Limb (tissue), 2 donors: ENCODE data around the gene STARD3NL.
"Not testable (repeated sequence)": the region's sequence is repeated elsewhere in the genome, so short reads cannot be mapped to it uniquely, and the experiment has no call there.

ENCODE experiments used
- DNase-seq, 2 donors: peaks; one replicate each; pipeline ENCODE4 v3.0.0-alpha.2; 2016; ENCODE audit errors: extremely low spot score in 2 of 2

STARD3NL gene

DNA sequence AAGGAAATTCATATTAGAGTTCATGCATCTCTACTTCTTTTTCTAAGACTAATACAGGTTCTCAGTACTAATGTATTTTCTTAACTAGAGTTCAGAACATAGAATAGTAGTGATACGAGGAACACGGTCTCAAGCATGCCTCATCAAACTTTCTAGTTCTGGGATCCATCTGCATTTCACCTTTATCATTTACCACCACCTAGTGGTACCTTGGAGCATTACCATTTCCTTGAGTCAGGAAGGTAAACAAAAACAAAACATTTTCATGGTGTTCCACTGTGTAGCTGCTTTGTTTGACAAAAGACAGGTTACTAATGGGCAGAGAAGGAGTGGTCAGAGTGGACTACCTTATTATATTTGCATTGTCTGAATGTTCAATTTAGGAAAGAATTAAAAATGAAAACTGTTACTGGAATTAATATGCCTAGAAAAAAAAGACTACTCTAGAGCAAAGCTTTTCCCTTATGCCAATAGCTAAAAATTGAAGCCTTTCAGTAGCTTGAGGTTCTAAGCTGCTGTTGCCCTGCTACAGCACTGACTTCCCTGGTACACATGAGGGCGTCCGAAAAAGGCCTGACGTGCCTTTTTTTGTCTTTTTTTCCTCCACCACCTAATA is 44.5 kb downstream of the STARD3NL start:
- DNase-seq, result peak in 1 of 2 donors; percentile 49

DNA sequence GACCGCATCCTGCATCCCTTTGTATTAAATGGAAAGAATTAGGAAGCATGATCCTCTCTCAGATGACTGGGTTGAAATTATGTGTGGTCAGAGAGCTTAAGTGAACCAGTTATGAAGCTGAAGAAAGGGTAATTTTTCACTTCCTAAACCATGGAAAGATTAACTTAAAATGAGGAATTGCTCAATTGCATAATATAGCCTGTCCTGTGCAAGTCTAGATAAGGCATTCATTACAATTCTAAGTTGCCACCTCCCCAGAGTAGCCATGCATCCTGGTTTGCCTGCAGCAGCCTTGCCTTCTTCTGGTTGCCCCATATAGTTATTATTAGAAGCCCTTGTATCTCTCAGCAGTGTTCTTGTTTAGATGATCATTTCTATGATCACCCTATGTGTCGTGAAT is 45.3 kb downstream of the STARD3NL start:
- no peak for DNase-seq

DNA sequence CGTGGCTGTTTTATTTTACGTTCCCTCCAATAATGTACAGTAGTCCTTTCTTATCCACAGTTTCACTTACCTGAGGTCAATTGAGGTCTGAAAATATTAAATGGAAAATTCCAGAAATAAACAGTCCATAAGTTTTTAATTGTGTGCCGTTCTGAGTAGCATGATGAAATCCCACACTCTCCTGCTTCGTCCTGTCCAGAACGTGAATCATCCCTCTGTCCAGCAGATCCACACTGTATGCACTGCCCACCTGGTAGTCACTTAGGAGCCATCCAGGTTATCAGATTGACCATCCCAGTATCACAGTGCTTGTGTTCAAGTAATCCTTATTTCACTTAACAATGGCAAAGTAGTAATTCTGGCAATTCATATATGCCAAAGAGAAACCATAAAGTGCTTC is 46.3 kb downstream of the STARD3NL start:
- DNase-seq, result no peak

DNA sequence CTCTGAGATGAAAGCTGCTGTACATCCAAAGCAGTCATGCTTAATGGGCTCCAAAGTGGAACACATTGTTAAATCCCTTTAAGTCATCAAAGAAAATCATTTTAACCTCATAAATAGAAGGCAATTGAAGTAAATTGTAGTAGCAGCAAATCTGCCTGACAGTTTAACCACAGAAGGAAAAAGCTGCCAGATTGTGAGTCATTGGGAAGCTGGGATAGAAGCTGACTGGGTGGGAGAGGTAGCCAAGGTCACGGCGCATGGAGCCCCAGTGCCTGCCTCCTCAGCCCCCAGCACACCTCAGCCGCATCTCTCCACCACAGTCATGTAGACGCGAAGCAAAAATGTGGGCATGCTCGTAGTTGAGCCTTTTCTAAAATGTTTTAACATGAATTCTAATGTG is 51.3 kb downstream of the STARD3NL start:
- DNase-seq, result no peak

DNA sequence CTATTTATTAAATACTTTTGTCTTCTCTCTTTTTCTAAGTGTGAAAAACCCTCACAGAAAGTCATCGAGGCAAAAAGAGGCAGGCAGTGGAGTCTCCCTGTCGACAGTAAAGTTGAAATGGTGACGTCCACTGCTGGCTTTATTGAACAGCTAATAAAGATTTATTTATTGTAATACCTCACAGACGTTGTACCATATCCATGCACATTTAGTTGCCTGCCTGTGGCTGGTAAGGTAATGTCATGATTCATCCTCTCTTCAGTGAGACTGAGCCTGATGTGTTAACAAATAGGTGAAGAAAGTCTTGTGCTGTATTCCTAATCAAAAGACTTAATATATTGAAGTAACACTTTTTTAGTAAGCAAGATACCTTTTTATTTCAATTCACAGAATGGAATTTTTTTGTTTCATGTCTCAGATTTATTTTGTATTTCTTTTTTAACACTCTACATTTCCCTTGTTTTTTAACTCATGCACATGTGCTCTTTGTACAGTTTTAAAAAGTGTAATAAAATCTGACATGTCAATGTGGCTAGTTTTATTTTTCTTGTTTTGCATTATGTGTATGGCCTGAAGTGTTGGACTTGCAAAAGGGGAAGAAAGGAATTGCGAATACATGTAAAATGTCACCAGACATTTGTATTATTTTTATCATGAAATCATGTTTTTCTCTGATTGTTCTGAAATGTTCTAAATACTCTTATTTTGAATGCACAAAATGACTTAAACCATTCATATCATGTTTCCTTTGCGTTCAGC is 52.0 kb downstream of the STARD3NL start:
- no peak for DNase-seq

- no peak for DNase-seq
Observed at GRCh38 chr7:38232502-38233366, 54.7 kb downstream of the STARD3NL start.

DNA sequence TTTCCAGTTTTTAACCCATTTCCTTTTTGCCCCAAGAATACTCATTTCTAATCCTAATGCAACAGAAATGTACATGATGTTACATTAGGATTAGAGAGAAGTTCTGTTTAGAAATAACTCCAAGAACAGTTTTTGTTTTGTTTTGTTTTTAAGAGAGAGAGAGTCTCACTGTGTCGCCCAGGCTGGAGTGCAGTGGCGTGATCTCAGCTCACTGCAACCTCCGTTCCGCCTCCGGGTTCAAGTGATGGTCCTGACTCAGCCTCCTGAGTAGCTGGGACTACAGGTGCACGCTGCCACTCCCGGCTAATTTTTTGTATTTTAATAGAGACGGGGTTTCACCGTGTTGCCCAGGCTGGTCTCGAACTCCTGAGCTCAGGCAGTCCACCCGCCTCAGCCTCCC is 56.7 kb downstream of the STARD3NL start:
- DNase-seq, result not testable (repeated sequence)

DNA sequence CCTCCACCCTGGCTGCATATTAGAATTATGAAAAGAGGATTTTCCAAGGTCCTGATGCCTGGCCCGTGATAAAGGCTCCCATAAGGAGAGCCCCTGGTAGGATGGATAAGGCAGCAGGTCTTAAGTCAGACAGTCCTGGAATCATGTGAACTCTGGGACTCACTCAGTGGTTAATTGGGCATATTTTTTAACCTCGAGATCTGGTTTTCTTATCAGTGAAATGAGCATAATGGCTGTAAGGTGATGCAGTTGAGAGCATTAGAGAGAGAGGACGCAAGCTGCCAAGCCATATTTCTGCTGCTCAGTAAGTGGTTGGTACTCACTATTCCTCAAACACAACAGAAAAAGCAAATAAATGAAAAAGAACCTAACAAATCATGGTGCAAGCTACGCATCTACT is 57.6 kb downstream of the STARD3NL start:
- no peak for DNase-seq

GRCh38 chr7:38239129-38239528 is 61.1 kb downstream of the STARD3NL start:
- DNase-seq, result not testable (repeated sequence)

- DNase-seq, result no peak
Observed at GRCh38 chr7:38241071-38241470, 63.0 kb downstream of the STARD3NL start.

- DNase-seq, result no peak
Observed at GRCh38 chr7:38242814-38243213, 64.8 kb downstream of the STARD3NL start.

- DNase-seq, result not testable (repeated sequence)
Observed at GRCh38 chr7:38243345-38243744, 65.3 kb downstream of the STARD3NL start.

- no peak for DNase-seq
Observed at GRCh38 chr7:38244516-38244915, 66.5 kb downstream of the STARD3NL start.

- DNase-seq, result no peak
Observed at GRCh38 chr7:38245409-38245977, 67.4 kb downstream of the STARD3NL start.

- no peak for DNase-seq
Observed at GRCh38 chr7:38248069-38248567, 70.1 kb downstream of the STARD3NL start.

GRCh38 chr7:38249849-38250248 is 71.8 kb downstream of the STARD3NL start:
- DNase-seq, result not testable (repeated sequence)

GRCh38 chr7:38257350-38257677 is 79.3 kb downstream of the STARD3NL start:
- DNase-seq, result no peak

- not testable (repeated sequence) for DNase-seq
Observed at GRCh38 chr7:38259157-38259556, 81.1 kb downstream of the STARD3NL start.

DNA sequence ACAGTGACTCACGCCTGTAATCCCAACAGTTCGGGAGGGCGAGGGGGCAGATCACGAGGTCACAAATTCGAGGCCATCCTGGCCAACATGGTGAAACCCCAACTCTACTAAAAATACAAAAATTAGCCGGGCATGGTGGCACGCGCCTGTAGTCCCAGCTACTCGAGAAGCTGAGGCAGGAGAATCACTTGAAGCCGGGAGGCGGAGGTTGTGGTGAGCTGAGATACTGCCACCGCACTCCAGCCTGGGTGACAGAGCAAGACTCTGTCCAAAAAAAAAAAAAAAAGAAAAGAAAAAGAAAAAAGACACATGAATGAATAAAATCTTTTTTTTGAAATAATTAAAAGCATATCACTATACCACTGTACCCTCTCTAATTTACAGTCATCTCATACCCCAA is 83.6 kb downstream of the STARD3NL start:
- DNase-seq, result not testable (repeated sequence)

- not testable (repeated sequence) for DNase-seq
Observed at GRCh38 chr7:38262026-38262425, 84.0 kb downstream of the STARD3NL start.

- no peak for DNase-seq
Observed at GRCh38 chr7:38262545-38262944, 84.5 kb downstream of the STARD3NL start.

DNA sequence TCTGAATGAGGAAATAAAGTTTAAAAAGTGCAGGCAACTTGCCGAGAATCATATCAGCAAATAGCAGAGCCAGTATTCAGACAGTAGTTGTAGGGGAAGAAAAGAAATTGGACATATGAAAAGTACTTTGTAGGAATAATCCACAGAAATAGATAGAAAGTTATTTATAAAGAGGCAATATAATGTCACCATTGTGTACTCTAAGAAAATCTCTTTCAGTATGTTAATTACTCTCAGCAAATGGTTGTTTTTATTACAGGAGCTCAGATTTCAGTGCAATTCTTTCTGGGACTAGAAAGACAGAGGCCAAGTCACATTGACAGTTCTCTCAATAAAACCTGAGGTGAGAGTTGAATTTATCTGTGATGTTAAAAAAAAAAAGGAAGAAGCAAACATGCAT is 85.2 kb downstream of the STARD3NL start:
- not testable (repeated sequence) for DNase-seq
